Renal cortical epithelial cell (primary cell): ENCODE results near the gene MYORG. TPM values are rescaled to one million over a fixed set of nuclear protein-coding genes. Genes with fewer than 3 reads are reported as not detected.
"Not testable (repeated sequence)": the region's sequence is repeated elsewhere in the genome, so short reads cannot be mapped to it uniquely, and the experiment has no call there.

Source experiments
- DNase-seq: peaks from one replicate; pipeline ENCODE4 v3.0.0-alpha.2; 2011; ENCODE audit warnings: low read depth
- total RNA-seq: library from RNA; depleted of rRNA; stranded (reverse); fragments of >200 nt; gene quantifications from 2 replicates; pipeline ENCODE4 v1.2.3, GENCODE V29; 2014

Gene MYORG
- total RNA-seq, 1 donor from 2014 or later = 12.3 TPM

- not testable (repeated sequence) for DNase-seq
These were observed 7.9 kb downstream of the MYORG start for GRCh38 chr9:34368796-34369195.

- not testable (repeated sequence) for DNase-seq
These were observed 8.8 kb downstream of the MYORG start for GRCh38 chr9:34367751-34368410.

- no peak for DNase-seq
These were observed 10.3 kb downstream of the MYORG start for GRCh38 chr9:34366365-34366764.

GRCh38 chr9:34365282-34365681 is 11.4 kb downstream of the MYORG start:
- no peak for DNase-seq

GRCh38 chr9:34363619-34364351 is 12.9 kb downstream of the MYORG start:
- DNase-seq = no peak

- no peak for DNase-seq
These were observed 14.0 kb downstream of the MYORG start for GRCh38 chr9:34362614-34363214.

GRCh38 chr9:34352957-34353356 is 23.7 kb downstream of the MYORG start:
- DNase-seq = not testable (repeated sequence)

- not testable (repeated sequence) for DNase-seq
These were observed 24.5 kb downstream of the MYORG start for GRCh38 chr9:34352122-34352652.

GRCh38 chr9:34349324-34349723 is 27.4 kb downstream of the MYORG start:
- DNase-seq = no peak

- DNase-seq = no peak
These were observed 28.9 kb downstream of the MYORG start for GRCh38 chr9:34347800-34348158.

- DNase-seq = no peak
These were observed 29.6 kb downstream of the MYORG start for GRCh38 chr9:34346873-34347799.

- DNase-seq = no peak
These were observed 33.1 kb downstream of the MYORG start for GRCh38 chr9:34343605-34344004.

GRCh38 chr9:34343090-34343489 is 33.6 kb downstream of the MYORG start:
- no peak for DNase-seq

GRCh38 chr9:34341659-34342295 is 34.9 kb downstream of the MYORG start:
- DNase-seq = no peak

- DNase-seq = no peak
These were observed 37.9 kb downstream of the MYORG start for GRCh38 chr9:34338665-34339385.

- DNase-seq = not testable (repeated sequence)
These were observed 38.6 kb downstream of the MYORG start for GRCh38 chr9:34338079-34338478.

- no peak for DNase-seq
These were observed 39.3 kb downstream of the MYORG start for GRCh38 chr9:34337403-34337802.

- DNase-seq = no peak
These were observed 41.3 kb downstream of the MYORG start for GRCh38 chr9:34335376-34335775.

- DNase-seq = no peak
These were observed 41.8 kb downstream of the MYORG start for GRCh38 chr9:34334916-34335315.

GRCh38 chr9:34334337-34334824 is 42.3 kb downstream of the MYORG start:
- no peak for DNase-seq
